Raji (cell line): ENCODE data around the gene PRAME.

Experiments
- POLR2A ChIP-seq: IDR thresholded peaks from 2 replicates; pipeline ENCODE4 v1.6.1; 2011; ENCODE audit warnings: low read depth, low read length, control low read depth; ENCODE audit not compliant: insufficient read depth

PRAME gene

DNA sequence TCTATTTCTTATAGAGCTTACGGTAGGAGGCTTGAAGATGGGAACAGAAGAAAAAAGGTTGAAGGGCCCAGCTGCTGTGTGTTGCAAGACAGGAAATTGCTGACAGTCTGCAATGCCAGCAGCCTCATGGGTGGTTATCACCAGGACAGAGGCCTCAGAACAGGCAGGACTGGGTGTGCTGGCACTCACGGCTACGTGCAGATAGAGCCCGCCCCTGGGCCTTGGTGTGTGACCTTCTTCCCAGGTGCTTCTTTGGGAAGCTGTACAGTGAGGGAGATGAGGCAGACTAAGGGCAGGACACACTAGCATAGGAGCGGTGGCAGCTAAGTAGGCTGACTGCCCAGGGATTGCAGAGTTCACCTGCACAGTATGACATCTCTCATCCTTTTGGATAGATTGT is 12.6 kb downstream of the PRAME start:
- no peak for TF ChIP-seq POLR2A

- no peak for TF ChIP-seq POLR2A
Measured at GRCh38 chr22:22545084-22545483, 14.0 kb downstream of the PRAME start.

- no peak for TF ChIP-seq POLR2A
Measured at GRCh38 chr22:22538226-22538989, 20.7 kb downstream of the PRAME start.

DNA sequence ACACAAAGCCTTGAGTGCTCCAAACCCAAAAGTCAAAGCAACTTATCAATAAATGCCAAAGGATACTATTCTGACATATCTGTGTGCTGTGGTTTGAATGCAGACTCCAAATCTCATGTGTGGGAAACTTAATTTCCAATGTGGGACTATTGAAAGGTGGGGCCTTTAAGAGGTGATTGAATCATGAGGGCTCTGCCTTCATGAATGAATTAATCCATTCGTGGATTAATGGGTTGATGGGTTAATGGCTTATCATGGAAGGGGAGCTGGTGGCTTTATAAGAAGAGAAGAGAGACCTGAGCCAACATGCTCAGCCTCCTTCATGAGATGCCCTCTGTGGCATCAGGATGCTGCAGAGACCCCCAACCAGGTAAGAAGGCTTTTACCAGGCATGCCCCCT is 22.1 kb downstream of the PRAME start:
- no peak for TF ChIP-seq POLR2A

DNA sequence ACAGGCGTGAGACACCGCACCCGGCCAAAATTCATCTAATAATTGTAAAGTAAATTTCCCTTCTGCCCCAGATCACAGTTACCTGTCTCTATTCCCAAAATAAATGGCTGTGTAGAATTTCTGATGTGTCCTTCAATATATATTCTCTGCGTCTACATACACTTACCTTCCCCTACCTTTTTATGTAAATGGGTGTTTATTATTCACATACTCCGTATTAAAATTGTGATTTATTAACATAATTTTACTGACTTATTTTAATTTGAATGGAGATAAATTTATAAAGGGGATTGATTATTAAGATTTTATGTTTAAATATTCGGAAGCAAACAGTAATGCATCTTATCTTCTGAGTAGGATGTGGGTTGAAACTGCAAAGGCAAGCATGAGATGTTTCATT is 22.6 kb downstream of the PRAME start:
- no peak for TF ChIP-seq POLR2A

GRCh38 chr22:22535662-22536061 is 23.4 kb downstream of the PRAME start:
- TF ChIP-seq POLR2A = no peak

DNA sequence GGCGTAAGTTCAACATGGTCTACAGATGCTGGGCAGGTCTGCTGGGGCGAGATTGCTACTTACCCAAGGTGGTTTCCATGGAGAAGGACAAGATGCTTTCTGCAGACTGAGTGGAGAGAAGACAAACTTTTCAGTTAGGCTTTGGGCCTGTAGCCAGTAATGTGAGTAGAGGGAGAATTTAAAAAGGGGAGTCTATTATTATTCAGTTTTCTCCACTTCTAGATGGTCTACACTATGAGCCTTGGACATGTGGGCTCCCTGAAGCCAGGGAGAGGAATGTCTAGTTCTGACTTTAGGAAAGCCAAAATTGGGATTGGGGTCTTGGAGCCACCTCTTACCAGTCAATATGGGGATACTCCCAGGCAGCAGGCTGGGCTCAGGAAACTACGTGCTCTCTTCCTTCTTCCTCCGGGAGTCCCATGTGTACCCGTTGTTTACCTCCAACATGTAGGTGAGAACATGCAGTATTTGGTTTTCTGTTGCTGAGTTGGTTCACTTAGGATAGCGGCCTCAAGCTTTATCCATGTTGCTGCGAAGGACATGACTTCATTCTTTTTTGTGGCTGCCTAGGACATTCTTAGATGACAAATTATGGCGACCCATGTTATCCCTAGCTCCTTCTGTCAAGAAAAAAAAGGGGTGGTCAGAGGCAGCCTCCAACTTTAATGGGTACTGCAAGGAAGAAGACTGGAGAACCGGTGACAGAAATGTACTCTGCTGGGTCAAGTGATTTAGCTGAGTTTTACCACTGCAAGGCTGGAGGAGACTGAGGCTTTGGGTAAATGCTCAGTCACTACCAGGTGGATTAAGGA is 24.3 kb downstream of the PRAME start:
- TF ChIP-seq POLR2A = no peak

- TF ChIP-seq POLR2A = no peak
Measured at GRCh38 chr22:22533863-22534262, 25.2 kb downstream of the PRAME start.

GRCh38 chr22:22533417-22533816 is 25.6 kb downstream of the PRAME start:
- no peak for TF ChIP-seq POLR2A

- TF ChIP-seq POLR2A = no peak
Measured at GRCh38 chr22:22531770-22532546, 27.1 kb downstream of the PRAME start.

- TF ChIP-seq POLR2A = no peak
Measured at GRCh38 chr22:22528780-22529179, 30.3 kb downstream of the PRAME start.

DNA sequence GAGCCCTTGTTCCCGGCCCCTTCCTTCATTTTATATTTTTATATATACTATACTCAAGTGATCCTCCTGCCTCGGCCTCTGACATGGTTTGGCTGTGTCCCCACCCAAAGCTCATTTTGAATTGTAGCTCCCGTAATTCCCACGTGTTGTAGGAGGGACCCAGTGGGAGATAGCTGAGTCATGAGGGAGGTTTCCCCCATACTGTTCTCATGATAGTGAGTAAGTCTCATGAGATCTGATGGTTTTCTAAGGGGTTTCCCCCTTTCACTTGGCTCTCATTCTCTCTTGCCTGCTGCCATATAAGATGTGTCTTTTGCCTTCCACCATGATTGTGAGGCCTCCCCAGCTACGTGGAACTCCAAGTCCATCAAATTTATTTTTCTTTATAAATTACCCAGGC is 31.8 kb downstream of the PRAME start:
- TF ChIP-seq POLR2A = no peak

- no peak for TF ChIP-seq POLR2A
Measured at GRCh38 chr22:22526125-22526912, 32.7 kb downstream of the PRAME start.

DNA sequence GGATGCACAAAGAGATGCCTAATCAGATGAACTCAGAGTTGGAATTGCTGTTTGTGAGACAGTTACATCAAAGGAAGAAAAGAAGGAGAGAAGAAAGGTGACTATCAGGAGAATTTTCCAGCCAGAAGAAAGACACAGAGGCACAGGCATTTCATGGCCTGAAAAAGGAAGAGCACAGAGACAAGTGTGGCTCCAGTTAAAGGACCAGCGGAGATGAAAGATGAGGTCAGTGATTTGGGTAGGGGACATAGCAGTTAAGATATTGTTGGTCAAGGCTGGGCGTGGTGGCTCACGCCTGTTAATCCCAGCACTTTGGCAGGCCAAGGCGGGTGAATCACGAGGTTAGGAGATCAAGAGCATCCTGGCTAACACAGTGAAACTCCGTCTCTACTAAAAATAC is 35.6 kb downstream of the PRAME start:
- TF ChIP-seq POLR2A = no peak

- TF ChIP-seq POLR2A = no peak
Measured at GRCh38 chr22:22521631-22522030, 37.4 kb downstream of the PRAME start.
